ENCODE results near the gene GADD45G. TPM values are rescaled to one million over a fixed set of nuclear protein-coding genes. Genes with fewer than 3 reads are reported as not detected.

Gene GADD45G
- total and polyA plus RNA-seq, 7 experiments from 2014 or later: 0.51 to 18.7 (median 2.9) TPM; not detected in 1

DNA sequence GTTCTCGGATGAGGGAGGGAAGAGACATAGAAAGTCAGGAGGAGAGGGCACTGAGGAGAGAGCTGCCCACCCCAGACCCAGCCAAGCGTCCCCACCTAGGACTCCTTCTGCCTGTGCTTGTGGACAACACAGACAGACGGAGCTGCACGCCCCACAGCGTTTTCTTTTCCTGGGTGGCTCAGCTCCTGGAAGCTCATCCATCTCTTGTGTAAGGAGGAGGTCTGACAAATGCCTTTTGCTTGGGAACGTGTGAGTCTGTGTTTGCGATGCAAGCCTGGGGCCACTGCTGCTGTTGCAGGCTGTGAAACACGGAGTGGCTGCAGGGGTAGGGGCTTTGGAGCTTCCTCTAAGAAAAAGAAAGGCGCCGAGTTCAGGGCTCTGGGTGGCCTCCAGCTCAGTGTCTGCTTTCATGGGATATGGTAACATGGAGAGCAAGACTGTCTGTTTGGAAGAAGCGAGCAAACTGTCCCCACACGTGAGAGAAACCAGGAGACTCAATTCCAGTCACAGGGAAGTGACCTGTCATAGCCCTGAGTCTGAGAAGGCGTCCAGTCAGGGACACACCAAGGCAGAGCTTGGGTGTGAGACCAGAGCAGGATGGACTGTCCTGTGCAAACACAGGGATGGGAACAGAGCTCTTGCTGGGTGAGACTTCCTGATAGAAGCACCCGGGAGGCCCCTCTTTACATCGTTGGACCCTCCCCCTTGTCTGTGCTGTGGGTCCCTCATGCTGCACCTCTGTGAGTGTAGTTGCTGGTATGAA lies 42.7 kb downstream of the GADD45G start:
- H3K9me3 ChIP-seq (ENCODE audit: control insufficient read depth in 2 of 3, low read length in 3 of 3): no peaks in the 10 kb centered on the region
- ATAC-seq: no peak
- H3K36me3 ChIP-seq (ENCODE audit: control insufficient read depth in 2 of 3, insufficient read depth in 3 of 3, low read length in 3 of 3): no peaks in the 10 kb centered on the region
- H3K4me1 Mint-ChIP-seq: peaks cover 0 to 13% (median 0%) of the 10 kb centered on the region in 7 donors
- no peak for DNase-seq
- no peak overlapping the region for H3K27ac Mint-ChIP-seq
- H3K4me3 ChIP-seq (ENCODE audit: low read length): no peak overlapping the region
- no peak overlapping the region for H3K4me3 Mint-ChIP-seq
- ChIA-PET CTCF (no interaction called here), POLR2A (no interaction called here)
- intact Hi-C loops (cut with micrococcal nuclease): no loop called here
- H3K27ac ChIP-seq (ENCODE audit: low read depth, low read length): no peak overlapping the region
- no peaks in the 10 kb centered on the region for H3K4me1 ChIP-seq (ENCODE audit: control insufficient read depth in 2 of 2, insufficient read depth in 2 of 2, low read length in 2 of 2)
- H3K27me3 Mint-ChIP-seq: peaks cover 0 to 30% (median 0%) of the 10 kb centered on the region in 5 donors
- no peaks in the 10 kb centered on the region for H3K27me3 ChIP-seq (ENCODE audit: control insufficient read depth in 2 of 2, insufficient read depth in 2 of 2, low read length in 2 of 2)
- H3K9me3 Mint-ChIP-seq: no peaks in the 10 kb centered on the region
- peaks cover 0 to 3% (median 0%) of the 10 kb centered on the region in 5 donors for H3K36me3 Mint-ChIP-seq

DNA sequence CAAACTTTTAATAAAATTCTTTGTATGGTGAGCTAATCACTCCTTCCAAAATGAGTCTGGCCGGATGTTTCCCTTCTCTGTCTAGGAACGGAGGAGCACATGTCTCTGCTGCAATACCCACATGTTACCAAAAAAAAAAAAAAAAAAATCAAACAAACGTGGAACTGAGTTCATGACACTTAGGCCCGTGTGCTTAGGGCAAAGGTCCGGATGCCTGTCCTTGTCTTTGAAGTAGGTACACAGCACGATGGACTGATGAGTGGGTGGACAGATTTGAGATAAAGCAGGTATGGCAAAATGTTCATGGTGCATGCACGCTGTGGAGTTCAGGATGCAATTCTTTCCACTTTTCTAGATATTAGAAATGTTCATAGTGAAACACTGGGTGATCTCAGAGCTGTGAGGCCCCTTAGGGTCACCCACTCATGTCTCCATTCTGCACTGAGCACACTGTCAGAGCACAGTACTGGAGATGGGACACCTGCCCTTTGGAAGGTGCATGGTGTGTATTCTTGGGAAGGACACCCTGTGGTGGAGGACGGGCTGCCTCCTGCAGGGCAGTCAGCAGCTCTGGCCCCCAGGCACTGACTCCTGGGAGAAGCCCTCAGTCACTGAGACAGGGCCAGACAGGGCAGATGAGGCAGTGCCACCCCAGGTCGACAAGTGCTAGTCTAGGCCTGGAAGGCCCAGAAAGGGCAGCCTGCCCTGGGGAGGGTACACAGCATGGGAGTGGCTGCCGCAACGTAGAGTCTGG lies 43.6 kb downstream of the GADD45G start:
- peaks cover 0 to 30% (median 0%) of the 10 kb centered on the region in 5 donors for H3K27me3 Mint-ChIP-seq
- no peaks in the 10 kb centered on the region for H3K9me3 ChIP-seq (ENCODE audit: control insufficient read depth in 2 of 3, low read length in 3 of 3)
- H3K27me3 ChIP-seq (ENCODE audit: control insufficient read depth in 2 of 2, insufficient read depth in 2 of 2, low read length in 2 of 2): no peaks in the 10 kb centered on the region
- no peaks in the 10 kb centered on the region for H3K9me3 Mint-ChIP-seq
- H3K4me3 ChIP-seq (ENCODE audit: low read length): no peak overlapping the region
- peaks cover 0 to 13% (median 0%) of the 10 kb centered on the region in 7 donors for H3K4me1 Mint-ChIP-seq
- ATAC-seq (no peak), DNase-seq (no peak)
- POLR2A ChIA-PET: no interaction called here
- peaks cover 0 to 3% (median 0%) of the 10 kb centered on the region in 5 donors for H3K36me3 Mint-ChIP-seq
- CTCF ChIA-PET: no interaction called here
- H3K4me3 Mint-ChIP-seq: no peak overlapping the region
- no peak overlapping the region for H3K27ac ChIP-seq (ENCODE audit: low read depth, low read length)
- H3K36me3 ChIP-seq (ENCODE audit: control insufficient read depth in 2 of 3, insufficient read depth in 3 of 3, low read length in 3 of 3): no peaks in the 10 kb centered on the region
- no peak overlapping the region for H3K27ac Mint-ChIP-seq
- intact Hi-C loops (cut with micrococcal nuclease): no loop called here
- H3K4me1 ChIP-seq (ENCODE audit: control insufficient read depth in 2 of 2, insufficient read depth in 2 of 2, low read length in 2 of 2): no peaks in the 10 kb centered on the region

DNA sequence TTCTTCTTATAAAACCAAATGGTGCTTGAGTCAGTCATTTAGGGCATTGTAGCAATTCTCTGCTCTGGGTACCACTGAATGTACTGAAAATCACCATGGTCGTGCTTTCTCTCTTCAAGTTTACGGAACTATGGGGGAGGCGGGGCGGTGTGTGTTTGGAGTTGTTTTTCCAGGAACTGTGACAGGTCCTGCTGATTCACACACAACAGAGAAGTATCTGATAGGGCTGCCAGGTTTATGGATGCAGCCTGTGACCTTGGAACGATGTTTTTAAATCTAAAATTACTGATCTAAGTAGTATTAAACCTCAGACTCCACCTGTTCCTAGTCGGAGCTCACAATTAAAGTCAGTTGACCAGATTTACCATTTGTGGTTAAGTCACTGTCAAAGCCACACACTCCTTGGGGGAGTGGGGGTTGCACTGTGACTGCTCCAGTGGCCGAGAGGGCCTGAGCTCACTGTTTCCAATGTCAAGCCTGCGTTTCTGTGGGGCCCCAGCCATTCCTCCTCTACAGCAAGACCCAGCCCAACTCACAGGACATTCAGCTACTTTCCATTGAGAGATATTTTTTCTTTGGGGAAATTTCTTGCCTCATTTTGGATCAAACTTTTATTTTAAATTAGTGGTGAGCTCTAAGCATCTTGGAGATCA lies 44.4 kb downstream of the GADD45G start:
- Histone ChIP-seq H3K4me1 (ENCODE audit: control insufficient read depth in 2 of 2, insufficient read depth in 2 of 2, low read length in 2 of 2) (no peaks in the 10 kb centered on the region), H3K4me3 (ENCODE audit: low read length) (no peak overlapping the region), H3K27me3 (ENCODE audit: control insufficient read depth in 2 of 2, insufficient read depth in 2 of 2, low read length in 2 of 2) (no peaks in the 10 kb centered on the region), H3K36me3 (ENCODE audit: control insufficient read depth in 2 of 3, insufficient read depth in 3 of 3, low read length in 3 of 3) (no peaks in the 10 kb centered on the region), H3K9me3 (ENCODE audit: control insufficient read depth in 2 of 3, low read length in 3 of 3) (no peaks in the 10 kb centered on the region), H3K27ac (ENCODE audit: low read depth, low read length) (no peak overlapping the region)
- H3K9me3 Mint-ChIP-seq: no peaks in the 10 kb centered on the region
- no peak overlapping the region for H3K27ac Mint-ChIP-seq
- DNase-seq (no peak), ATAC-seq (no peak)
- H3K27me3 Mint-ChIP-seq: peaks cover 0 to 33% (median 0%) of the 10 kb centered on the region in 5 donors
- CTCF ChIA-PET: no interaction called here
- H3K4me3 Mint-ChIP-seq: no peak overlapping the region
- intact Hi-C loops (cut with micrococcal nuclease): no loop called here
- H3K36me3 Mint-ChIP-seq: peaks cover 0 to 3% (median 0%) of the 10 kb centered on the region in 5 donors
- peaks cover 0 to 8% (median 0%) of the 10 kb centered on the region in 7 donors for H3K4me1 Mint-ChIP-seq
- POLR2A ChIA-PET: no interaction called here

DNA sequence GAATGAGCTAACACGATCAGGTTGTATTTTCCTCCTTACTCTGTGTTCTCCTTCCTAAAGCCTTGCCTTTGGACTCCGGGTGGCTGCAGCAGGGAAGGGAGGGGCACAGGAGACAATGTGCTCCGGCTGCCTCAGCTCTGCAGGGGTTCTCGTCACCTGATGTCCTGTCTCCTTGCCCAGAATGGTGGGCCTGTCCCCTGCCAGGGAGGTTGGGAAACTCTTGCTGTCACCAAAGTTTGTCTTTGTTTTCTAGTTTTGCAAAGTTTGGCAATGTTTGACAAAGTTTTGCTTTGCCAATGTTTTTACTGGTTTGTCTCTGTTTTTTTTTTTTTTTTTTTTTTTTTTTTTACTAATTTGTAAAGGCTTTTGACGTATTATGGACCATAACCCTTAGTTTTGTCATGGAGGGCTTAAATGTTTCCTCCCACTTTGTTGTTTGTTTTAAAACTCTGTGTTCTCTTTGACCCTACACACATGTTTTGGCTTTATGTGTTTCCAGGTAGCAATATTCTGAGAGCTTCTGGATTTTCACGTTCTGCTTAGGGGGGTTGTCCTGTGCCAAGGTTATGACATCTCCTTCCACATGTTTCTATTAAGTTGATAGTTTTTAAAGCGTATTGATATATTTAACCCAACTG lies 49.3 kb downstream of the GADD45G start:
- Histone ChIP-seq H3K27ac (ENCODE audit: low read depth, low read length) (no peak overlapping the region), H3K4me1 (ENCODE audit: control insufficient read depth in 2 of 2, insufficient read depth in 2 of 2, low read length in 2 of 2) (peaks cover 0 to 9% of the 10 kb centered on the region in 2 donors), H3K27me3 (ENCODE audit: control insufficient read depth in 2 of 2, insufficient read depth in 2 of 2, low read length in 2 of 2) (no peaks in the 10 kb centered on the region), H3K36me3 (ENCODE audit: control insufficient read depth in 2 of 3, insufficient read depth in 3 of 3, low read length in 3 of 3) (no peaks in the 10 kb centered on the region), H3K4me3 (ENCODE audit: low read length) (no peak overlapping the region), H3K9me3 (ENCODE audit: control insufficient read depth in 2 of 3, low read length in 3 of 3) (no peaks in the 10 kb centered on the region)
- peaks cover 0 to 2% (median 0%) of the 10 kb centered on the region in 11 donors for H3K9me3 Mint-ChIP-seq
- H3K4me1 Mint-ChIP-seq: peaks cover 10 to 47% (median 13%) of the 10 kb centered on the region in 7 donors
- no peak for DNase-seq
- ChIA-PET CTCF (interaction anchor here (0.6 to 0.7 kb wide), 2 partner anchors 73 to 276 kb away, joined by 5 to 6 read pairs; no protein-coding TSS in a partner anchor), POLR2A (interaction anchor here (0.6 kb wide), 1 partner anchor 428 kb away, joined by 4 read pairs; no protein-coding TSS in a partner anchor)
- H3K27ac Mint-ChIP-seq: peak overlapping the region in 1 of 9 donors; percentile 24
- intact Hi-C loops (cut with micrococcal nuclease): no loop called here
- no peak overlapping the region for H3K4me3 Mint-ChIP-seq
- no peak for ATAC-seq
- peaks cover 0 to 3% (median 0%) of the 10 kb centered on the region in 5 donors for H3K36me3 Mint-ChIP-seq
- H3K27me3 Mint-ChIP-seq: peaks cover 0 to 31% (median 0%) of the 10 kb centered on the region in 5 donors

DNA sequence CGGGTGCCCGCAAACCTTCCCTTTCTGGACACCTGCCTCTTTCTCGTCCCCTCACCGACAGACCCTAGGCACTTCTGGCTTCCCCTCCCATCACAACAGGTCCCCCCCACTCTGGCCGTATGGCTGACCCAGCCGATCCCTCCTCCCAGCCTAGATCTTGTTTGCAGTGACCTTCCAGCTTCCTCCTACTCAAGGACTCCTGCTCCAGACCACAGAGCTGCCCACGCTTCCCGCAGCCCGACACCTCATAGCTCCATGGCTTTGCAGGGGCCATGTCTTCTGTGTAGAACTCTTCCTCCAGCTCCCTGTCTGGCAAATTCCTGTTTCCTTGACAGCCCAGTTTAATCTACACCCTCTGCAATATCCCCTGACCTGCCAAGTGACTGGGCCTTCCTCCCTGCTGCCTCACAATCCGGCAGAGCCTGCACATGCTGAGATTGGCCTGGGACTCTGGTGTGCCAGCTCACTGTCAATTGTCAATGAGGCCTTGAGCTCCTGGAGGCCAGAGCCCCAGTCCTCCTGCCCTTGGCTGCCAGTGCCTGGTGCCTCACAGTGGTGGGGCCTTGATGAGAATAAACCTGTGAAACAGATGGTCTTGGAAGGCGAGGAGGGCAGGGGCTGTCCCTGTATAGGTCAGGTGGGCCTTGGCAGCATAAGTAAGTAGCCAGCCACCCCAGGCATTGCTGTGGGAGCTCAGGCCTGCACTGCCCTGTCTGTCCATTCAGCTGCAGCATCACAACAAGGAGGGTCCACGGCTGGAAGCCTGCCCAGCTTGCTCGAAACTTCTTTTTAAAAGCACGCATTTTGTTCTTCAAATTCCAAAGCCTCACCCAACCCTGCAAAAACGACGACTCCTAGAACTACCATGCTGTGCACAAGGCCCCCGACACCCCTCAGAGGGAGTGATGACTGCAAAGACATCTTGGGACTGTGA lies 50.5 kb downstream of the GADD45G start:
- Histone ChIP-seq H3K4me1 (ENCODE audit: control insufficient read depth in 2 of 2, insufficient read depth in 2 of 2, low read length in 2 of 2) (peaks cover 0 to 9% of the 10 kb centered on the region in 2 donors), H3K27ac (ENCODE audit: low read depth, low read length) (no peak overlapping the region), H3K9me3 (ENCODE audit: control insufficient read depth in 2 of 3, low read length in 3 of 3) (no peaks in the 10 kb centered on the region), H3K4me3 (ENCODE audit: low read length) (no peak overlapping the region), H3K36me3 (ENCODE audit: control insufficient read depth in 2 of 3, insufficient read depth in 3 of 3, low read length in 3 of 3) (no peaks in the 10 kb centered on the region), H3K27me3 (ENCODE audit: control insufficient read depth in 2 of 2, insufficient read depth in 2 of 2, low read length in 2 of 2) (no peaks in the 10 kb centered on the region)
- peaks cover 10 to 46% (median 13%) of the 10 kb centered on the region in 7 donors for H3K4me1 Mint-ChIP-seq
- CTCF ChIA-PET: no interaction called here
- POLR2A ChIA-PET: no interaction called here
- peaks cover 0 to 2% (median 0%) of the 10 kb centered on the region in 11 donors for H3K9me3 Mint-ChIP-seq
- H3K27ac Mint-ChIP-seq: peak overlapping the region in 2 of 9 donors; percentile 30 to 55
- peaks cover 0 to 27% (median 0%) of the 10 kb centered on the region in 5 donors for H3K27me3 Mint-ChIP-seq
- intact Hi-C loops (cut with micrococcal nuclease): loop anchor here in 1 of 2 donors (5.0 kb wide), 1 partner anchor 47 kb away; no protein-coding TSS in a partner anchor
- peaks cover 0 to 3% (median 0%) of the 10 kb centered on the region in 5 donors for H3K36me3 Mint-ChIP-seq
- no peak for DNase-seq
- no peak overlapping the region for H3K4me3 Mint-ChIP-seq
- no peak for ATAC-seq
